Activated CD4-positive, alpha-beta T cell treated with anti-CD3 and anti-CD28 coated beads for 48 hours (primary cell): ENCODE data around the gene VIPAS39.
"Not testable (repeated sequence)": the region's sequence is repeated elsewhere in the genome, so short reads cannot be mapped to it uniquely, and the experiment has no call there.

Source experiments
- DNase-seq: peaks from one replicate; pipeline ENCODE4 v3.0.0-alpha.2; 2020

The VIPAS39 gene

GRCh38 chr14:77469539-77469938, 12.1 kb upstream of the VIPAS39 start:
- no peak for DNase-seq

GRCh38 chr14:77469067-77469505, 11.7 kb upstream of the VIPAS39 start:
- DNase-seq, result no peak

- DNase-seq, result no peak
These were observed 10.4 kb upstream of the VIPAS39 start for GRCh38 chr14:77467801-77468200.

GRCh38 chr14:77459072-77459723, 1.8 kb upstream of the VIPAS39 start:
- DNase-seq, result peak; percentile 86

- peak; percentile 53 for DNase-seq
These were observed 999 bp upstream of the VIPAS39 start for GRCh38 chr14:77458249-77458950.

- no peak for DNase-seq
These were observed 283 bp downstream of the VIPAS39 start for GRCh38 chr14:77457115-77457521.

GRCh38 chr14:77455966-77456640, 1.3 kb downstream of the VIPAS39 start:
- DNase-seq, result no peak

- no peak for DNase-seq
These were observed 15.2 kb downstream of the VIPAS39 start for GRCh38 chr14:77442196-77442595.

- no peak for DNase-seq
These were observed 17.5 kb downstream of the VIPAS39 start for GRCh38 chr14:77439861-77440260.

- no peak for DNase-seq
These were observed 18.8 kb downstream of the VIPAS39 start for GRCh38 chr14:77438596-77438995.

- DNase-seq, result no peak
These were observed 21.4 kb downstream of the VIPAS39 start for GRCh38 chr14:77436042-77436441.

GRCh38 chr14:77426396-77426795, 31.0 kb downstream of the VIPAS39 start:
- no peak for DNase-seq

GRCh38 chr14:77424862-77425261, 32.5 kb downstream of the VIPAS39 start:
- no peak for DNase-seq

- no peak for DNase-seq
These were observed 34.0 kb downstream of the VIPAS39 start, which contains the start of gene NOXRED1 for GRCh38 chr14:77423423-77423822. TSS of gene NOXRED1 (minus strand) at chr14:77423523. CDS start at chr14:77422889, 634 bp downstream.

GRCh38 chr14:77421201-77421600, 36.2 kb downstream of the VIPAS39 start:
- DNase-seq, result no peak

- DNase-seq, result no peak
These were observed 40.6 kb downstream of the VIPAS39 start for GRCh38 chr14:77416836-77417235.

GRCh38 chr14:77416098-77416497, 41.3 kb downstream of the VIPAS39 start:
- DNase-seq, result not testable (repeated sequence)

- not testable (repeated sequence) for DNase-seq
These were observed 41.9 kb downstream of the VIPAS39 start for GRCh38 chr14:77415403-77416030.

GRCh38 chr14:77409131-77409533, 48.3 kb downstream of the VIPAS39 start:
- peak; percentile 4 for DNase-seq

- DNase-seq, result no peak
These were observed 50.2 kb downstream of the VIPAS39 start for GRCh38 chr14:77407158-77407557.

- DNase-seq, result no peak
These were observed 50.7 kb downstream of the VIPAS39 start for GRCh38 chr14:77406718-77407117.

GRCh38 chr14:77406086-77406485, 51.3 kb downstream of the VIPAS39 start:
- DNase-seq, result no peak

GRCh38 chr14:77403768-77404167, 53.6 kb downstream of the VIPAS39 start:
- no peak for DNase-seq
